ENCODE measurements around the gene S100A3. TPM values are rescaled to one million over a fixed set of nuclear protein-coding genes. Genes with fewer than 3 reads are reported as not detected.
A peak's percentile ranks its signal among the peaks of the same experiment; 100 is the strongest.
"Not testable (repeated sequence)": the region's sequence is repeated elsewhere in the genome, so short reads cannot be mapped to it uniquely, and the experiment has no call there.

S100A3 gene
- total RNA-seq, 4 donors from 2014 or later = 1.2 to 78.2 (median 2.2) TPM; not detected in 1

GRCh38 chr1:153566414-153567371, 17.6 kb upstream of the S100A3 start:
- DNase-seq (ENCODE audit: low spot score in 2 of 2) = peak; percentile 98 to 99
- 18 to 22% methylated on average over 16 of the region's 16 CpGs for WGBS, 2 donors
- intact Hi-C loops (cut with DNase I; ENCODE audit: low total_unique reads) = loop anchor here (5.0 kb wide), 1 partner anchor 54 kb away; no protein-coding TSS in a partner anchor
- H3K4me3 ChIP-seq (ENCODE audit: low read depth, poor library complexity, severe bottlenecking) = no peak overlapping the region
- TF ChIP-seq CTCF (IDR thresholded peaks at IDR 0.05) (no peak), POLR2A (IDR thresholded peaks at IDR 0.05) (no peak)

- TF ChIP-seq POLR2A (IDR thresholded peaks at IDR 0.05) (no peak), CTCF (IDR thresholded peaks at IDR 0.05) (no peak)
- DNase-seq (ENCODE audit: low spot score in 2 of 2) = peak; percentile 63 to 93
- intact Hi-C loops (cut with DNase I; ENCODE audit: low total_unique reads) = loop anchor here (5.0 kb wide), 1 partner anchor 53 kb away; no protein-coding TSS in a partner anchor
- 8 to 12% methylated on average over 7 to 8 of the region's 8 CpGs for WGBS, 2 donors
- H3K4me3 ChIP-seq (ENCODE audit: low read depth, poor library complexity, severe bottlenecking) = no peak within 1 kb of the TSS
Measured at GRCh38 chr1:153565529-153566374, 16.7 kb upstream of the S100A3 start, which contains the start of gene S100A2. Gene S100A2 (minus strand): TSS chr1:153565844. CDS start chr1:153563877, 1,967 bp downstream.

GRCh38 chr1:153563991-153564390, 14.9 kb upstream of the S100A3 start:
- TF ChIP-seq POLR2A (IDR thresholded peaks at IDR 0.05) (no peak), CTCF (IDR thresholded peaks at IDR 0.05) (no peak)
- DNase-seq (ENCODE audit: low spot score in 2 of 2) = no peak
- WGBS, 2 donors = 77 to 80% methylated on average over 4 to 7 of the region's 7 CpGs
- intact Hi-C loops (cut with DNase I; ENCODE audit: low total_unique reads) = no loop called here
- no peak overlapping the region for H3K4me3 ChIP-seq (ENCODE audit: low read depth, poor library complexity, severe bottlenecking)

GRCh38 chr1:153563483-153563901, 14.4 kb upstream of the S100A3 start:
- no peak for DNase-seq (ENCODE audit: low spot score in 2 of 2)
- intact Hi-C loops (cut with DNase I; ENCODE audit: low total_unique reads) = no loop called here
- no peak for TF ChIP-seq CTCF (IDR thresholded peaks at IDR 0.05)
- TF ChIP-seq POLR2A (IDR thresholded peaks at IDR 0.05) = no peak
- H3K4me3 ChIP-seq (ENCODE audit: low read depth, poor library complexity, severe bottlenecking) = no peak overlapping the region
- WGBS, 2 donors = 39 to 49% methylated on average over 6 of the region's 6 CpGs

GRCh38 chr1:153562021-153562420, 13.0 kb upstream of the S100A3 start:
- intact Hi-C loops (cut with DNase I; ENCODE audit: low total_unique reads); H3K4me3 ChIP-seq (ENCODE audit: low read depth, poor library complexity, severe bottlenecking); DNase-seq (ENCODE audit: low spot score in 2 of 2): not testable (repeated sequence)
- WGBS, 2 donors = 68 to 74% methylated on average over 3 of the region's 3 CpGs
